T-helper 9 cell (primary cell): Measurements from ENCODE around the gene SLC46A1.

ENCODE experiments used
- DNase-seq: peaks from one replicate; pipeline ENCODE4 v3.0.0-alpha.2; 2020

SLC46A1 gene

DNA sequence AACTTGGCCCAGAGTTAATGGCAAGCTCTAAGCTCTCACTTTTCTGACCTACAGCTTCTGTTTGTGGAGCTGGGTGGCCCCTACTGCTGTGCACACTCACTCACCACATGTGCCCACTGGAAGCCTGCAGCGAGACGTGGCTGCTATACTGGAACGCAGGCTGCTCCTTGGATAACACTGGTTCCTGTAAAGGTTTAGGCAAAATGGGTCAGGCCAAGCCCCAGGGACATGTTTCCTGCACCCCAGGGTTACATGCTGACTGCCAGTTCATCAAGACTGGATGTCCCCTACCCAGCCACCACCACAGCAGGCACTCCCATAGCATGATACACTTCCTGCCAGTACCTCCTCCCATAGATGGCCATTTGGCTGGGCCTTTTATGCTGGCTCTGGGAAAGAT is 57.0 kb downstream of the SLC46A1 start:
- DNase-seq = no peak

GRCh38 chr17:28347261-28347891 is 58.6 kb downstream of the SLC46A1 start:
- DNase-seq = no peak

DNA sequence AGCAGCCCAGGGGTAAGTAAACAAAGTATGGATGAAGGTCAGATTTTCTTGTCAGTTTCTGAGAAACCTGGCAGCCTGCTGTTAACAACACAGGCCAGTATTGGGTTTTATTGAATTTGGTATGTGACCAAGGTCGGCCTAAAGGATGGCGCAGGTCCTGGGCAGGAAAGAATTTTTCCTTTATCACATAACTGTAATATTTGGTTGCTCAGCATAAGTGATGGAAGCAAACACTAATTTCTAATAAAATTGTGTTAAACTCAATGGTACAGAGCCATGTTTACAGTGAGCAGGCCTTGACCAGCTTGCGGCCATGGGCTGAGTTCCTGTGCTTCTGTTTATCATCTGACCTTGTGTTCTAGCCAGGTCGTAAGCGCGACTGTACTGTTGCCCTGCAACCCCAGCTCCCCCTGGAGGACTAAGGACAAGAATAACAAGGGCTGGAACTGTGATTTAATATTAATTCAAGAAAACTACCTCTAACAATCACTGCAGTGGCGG is 59.2 kb downstream of the SLC46A1 start:
- no peak for DNase-seq

- no peak for DNase-seq
Observed at GRCh38 chr17:28346199-28346580, 59.8 kb downstream of the SLC46A1 start.

DNA sequence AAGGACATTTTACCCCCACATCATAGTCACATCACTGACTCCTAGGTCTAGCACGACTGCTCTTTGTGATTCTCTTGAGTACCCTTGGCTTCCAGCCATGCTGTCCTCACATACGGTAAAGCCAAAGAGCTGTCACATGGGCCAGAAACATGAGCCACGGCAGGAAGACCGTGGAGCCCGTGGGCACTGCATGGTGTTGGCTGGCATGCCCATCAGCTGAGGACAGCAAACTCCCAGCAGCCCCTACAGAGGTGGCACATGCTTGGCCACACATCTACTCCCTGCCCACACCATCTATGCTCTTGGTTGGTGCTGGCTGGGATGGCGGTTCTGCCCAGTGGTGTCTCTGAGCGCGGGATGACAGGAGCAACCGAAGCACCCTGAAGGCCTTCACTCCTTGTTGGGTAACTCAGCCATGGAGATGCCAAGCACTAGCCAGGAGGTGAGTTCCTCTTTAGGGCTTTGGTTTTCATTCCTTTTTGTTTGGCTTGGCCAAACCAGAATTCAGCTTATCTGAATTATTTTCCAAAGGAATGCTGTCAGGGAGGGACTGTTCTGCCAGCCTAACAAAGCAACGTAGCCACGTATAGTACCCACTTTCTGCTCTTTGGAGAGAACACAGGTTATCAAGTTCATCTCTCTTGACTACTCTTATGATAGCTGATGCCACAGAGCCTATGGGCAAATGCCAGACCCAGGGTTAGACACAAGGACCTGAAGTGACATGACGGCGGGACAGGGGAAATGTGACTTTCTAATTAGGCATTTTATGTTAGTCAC is 60.4 kb downstream of the SLC46A1 start:
- DNase-seq = no peak
